Stomach (tissue), 9 donors: ENCODE measurements around the gene SELE. TPM values are rescaled to one million over a fixed set of nuclear protein-coding genes. Genes with fewer than 3 reads are reported as not detected.
A peak's percentile ranks its signal among the peaks of the same experiment; 100 is the strongest.

Experiments
- DNase-seq, 2 donors: peaks; one replicate each; pipeline versions ENCODE4 v3.0.0 to v3.0.0-alpha.2; 2013 to 2019
- H3K27ac ChIP-seq, 5 donors: fragments of 200-600 bp in 4 of 5; sonication (generic) in 4 of 5; one replicate each; pipeline ENCODE4 v1.5.1; 2013 to 2019; ENCODE audit warnings: mild to moderate bottlenecking in 1 of 5, moderate library complexity in 1 of 5
- H3K27me3 ChIP-seq, 3 donors: fragments of 200-600 bp; sonication (generic); one replicate each; pipeline ENCODE4 v1.5.1; 2017 to 2019; ENCODE audit warnings: mixed run types in 1 of 3
- H3K36me3 ChIP-seq, 4 donors: fragments of 200-600 bp; sonication (generic); 1 replicate in 3 of 4; 2 replicates in 1 of 4; pipeline ENCODE4 v1.5.1; 2016 to 2019
- H3K4me1 ChIP-seq, 4 donors: fragments of 200-600 bp; sonication (generic); one replicate each; pipeline ENCODE4 v1.5.1; 2016 to 2019
- H3K4me3 ChIP-seq, 4 donors: fragments of 200-600 bp; sonication (generic) in 3 of 4; one replicate each; pipeline ENCODE4 v1.5.1; 2016 to 2019; ENCODE audit warnings: mild to moderate bottlenecking in 1 of 4
- H3K9me3 ChIP-seq, 4 donors: fragments of 200-600 bp; sonication (generic); one replicate each; pipeline ENCODE4 v1.5.1; 2016 to 2019
- CTCF ChIP-seq, 7 experiments: fragments of 450-650 bp in 4 of 7; fragments of 200-600 bp in 3 of 7; sonication (generic) in 3 of 7; IDR thresholded peaks; one replicate each; pipeline ENCODE4 v1.5.1; 2016 to 2019; ENCODE audit warnings: antibody characterized with exemption in 7 of 7, control low read depth in 2 of 7, mild to moderate bottlenecking in 1 of 7
- EP300 ChIP-seq: sonication (generic); formaldehyde crosslinking; IDR thresholded peaks from one replicate; pipeline ENCODE4 v1.6.1; 2017; ENCODE audit warnings: antibody characterized with exemption
- POLR2A ChIP-seq, 4 donors: fragments of 450-650 bp; IDR thresholded peaks; one replicate each; pipeline ENCODE4 v1.6.1; 2016; ENCODE audit warnings: antibody characterized with exemption in 4 of 4, control low read depth in 2 of 4, mild to moderate bottlenecking in 1 of 4, moderate library complexity in 1 of 4
- POLR2AphosphoS5 ChIP-seq, 3 donors: sonication (generic); formaldehyde crosslinking; IDR thresholded peaks; one replicate each; pipeline ENCODE4 v1.6.1; 2016; ENCODE audit warnings: antibody characterized with exemption in 3 of 3
- WGBS, 5 donors: extraction: QIAGEN DNeasy Blood & Tissue Kit in 3 of 5; methylation state at CpG; one replicate each; pipeline versions ENCODE4 v1.1.5 to v1.1.7; 2013 to 2018; 5-methylcytosine and 5-hydroxymethylcytosine counted together
- intact Hi-C: fragments of 100-400 bp; cut with DNase I; formaldehyde crosslinking; loops from one replicate; pipeline ENCODE4 v1.15.1; 2023; ENCODE audit warnings: low total_unique reads
- polyA plus RNA-seq, 3 donors: library from polyadenylated mRNA; stranded (reverse); fragments of 200-250 nt; gene quantifications; one replicate each; pipeline ENCODE4 v1.2.3, GENCODE V29; 2013
- total RNA-seq, 5 donors: library from RNA; depleted of rRNA; stranded (reverse); fragments of >200 nt; gene quantifications; one replicate each; pipeline versions ENCODE4 v1.1.0 to v1.2.3, GENCODE V29; 2014 to 2016
- donor health status: healthy with polysubstance abuse.
- donor health status: Bipolar disorder and iron deficiency.
- donor health status: healthy.

The SELE gene
- total and polyA plus RNA-seq, 8 donors, result 0.29 to 0.87 (median 0.50) TPM; not detected in 2

GRCh38 chr1:169776440-169776839 is 42.6 kb upstream of the SELE start:
- Histone ChIP-seq H3K9me3 (no peaks in the 10 kb centered on the region), H3K4me1 (peaks cover 0 to 5% (median 2%) of the 10 kb centered on the region in 4 donors), H3K36me3 (no peaks in the 10 kb centered on the region), H3K27me3 (no peaks in the 10 kb centered on the region), H3K4me3 (no peak overlapping the region), H3K27ac (no peak overlapping the region)
- DNase-seq, result no peak
- TF ChIP-seq POLR2A (IDR thresholded peaks at IDR 0.05), result no peak
- TF ChIP-seq EP300, result no peak
- no peak for TF ChIP-seq CTCF (IDR thresholded peaks at IDR 0.05)
- TF ChIP-seq POLR2AphosphoS5 (IDR thresholded peaks at IDR 0.05), result no peak
- intact Hi-C loops, result no loop called here
- WGBS, 5 donors, result 68 to 87% (median 82%) methylated on average over 2 to 3 of the region's 3 CpGs

DNA sequence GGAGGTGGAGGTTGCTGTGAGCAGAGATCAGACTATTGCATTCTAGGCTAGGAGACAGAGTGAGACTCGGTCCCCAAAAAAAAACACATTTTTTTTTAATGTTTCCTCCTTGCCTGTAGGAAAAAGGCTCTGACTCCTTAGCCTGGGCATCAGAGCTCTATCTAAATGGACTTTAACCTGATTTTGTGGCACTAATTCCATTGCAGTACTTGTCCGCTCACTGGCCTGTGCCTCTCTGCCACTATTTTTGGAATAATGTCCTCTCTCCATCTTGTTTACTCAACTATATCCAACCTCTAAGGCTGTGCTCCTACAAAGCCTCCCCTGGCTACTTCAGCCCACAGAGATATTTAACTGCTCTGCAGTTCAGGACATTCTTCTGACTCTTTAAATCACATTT is 34.3 kb upstream of the SELE start:
- intact Hi-C loops, result no loop called here
- Histone ChIP-seq H3K27me3 (no peaks in the 10 kb centered on the region), H3K4me3 (no peak overlapping the region), H3K4me1 (no peaks in the 10 kb centered on the region), H3K9me3 (no peaks in the 10 kb centered on the region), H3K36me3 (no peaks in the 10 kb centered on the region), H3K27ac (no peak overlapping the region)
- DNase-seq, result no peak
- TF ChIP-seq EP300, result no peak
- no peak for TF ChIP-seq POLR2A (IDR thresholded peaks at IDR 0.05)
- no peak for TF ChIP-seq POLR2AphosphoS5 (IDR thresholded peaks at IDR 0.05)
- no peak for TF ChIP-seq CTCF (IDR thresholded peaks at IDR 0.05)
- WGBS, 5 donors, result 70 to 89% (median 82%) methylated on average over 2 of the region's 2 CpGs

GRCh38 chr1:169765580-169766331 is 31.9 kb upstream of the SELE start:
- Histone ChIP-seq H3K9me3 (no peaks in the 10 kb centered on the region), H3K27me3 (no peaks in the 10 kb centered on the region), H3K4me3 (no peak overlapping the region), H3K27ac (no peak overlapping the region), H3K4me1 (no peaks in the 10 kb centered on the region), H3K36me3 (no peaks in the 10 kb centered on the region)
- TF ChIP-seq POLR2AphosphoS5 (IDR thresholded peaks at IDR 0.05) (no peak), CTCF (IDR thresholded peaks at IDR 0.05) (no peak), EP300 (no peak), POLR2A (IDR thresholded peaks at IDR 0.05) (no peak)
- WGBS, 5 donors, result 32 to 48% (median 44%) methylated on average over 7 of the region's 7 CpGs
- intact Hi-C loops, result no loop called here
- DNase-seq, result peak in 1 of 2 donors; percentile 6

DNA sequence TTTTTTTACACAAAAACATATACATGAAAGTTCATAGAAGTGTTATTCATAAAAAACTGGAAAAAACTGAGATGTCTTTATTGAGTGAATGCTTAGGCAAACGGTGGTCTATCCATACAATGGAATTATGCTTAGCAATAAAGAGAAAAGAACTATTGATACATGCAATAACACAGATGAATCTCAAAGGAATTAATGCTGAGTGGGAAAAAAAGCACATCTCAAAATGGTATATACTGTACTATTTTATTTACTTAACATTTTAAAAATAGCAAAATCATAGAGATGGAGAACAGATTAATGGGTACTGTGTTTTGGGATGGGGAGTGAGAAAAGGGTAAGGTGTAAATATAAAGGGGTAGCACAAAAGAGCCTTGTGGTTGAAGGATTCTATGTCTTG is 31.0 kb upstream of the SELE start:
- Histone ChIP-seq H3K27me3 (no peaks in the 10 kb centered on the region), H3K36me3 (no peaks in the 10 kb centered on the region), H3K4me3 (no peak overlapping the region), H3K27ac (no peak overlapping the region), H3K9me3 (no peaks in the 10 kb centered on the region), H3K4me1 (no peaks in the 10 kb centered on the region)
- intact Hi-C loops, result no loop called here
- TF ChIP-seq POLR2A (IDR thresholded peaks at IDR 0.05) (no peak), CTCF (IDR thresholded peaks at IDR 0.05) (no peak), EP300 (no peak), POLR2AphosphoS5 (IDR thresholded peaks at IDR 0.05) (no peak)
- no peak for DNase-seq
- 44 to 71% (median 67%) methylated on average over 1 of the region's 1 CpG for WGBS, 5 donors
